Fibroblast of the aortic adventitia (primary cell): ENCODE data around the gene PIK3CG. TPM values are rescaled to one million over a fixed set of nuclear protein-coding genes. Genes with fewer than 3 reads are reported as not detected.

Experiments used
- DNase-seq: peaks from one replicate; pipeline ENCODE4 v3.0.0-alpha.2; 2010; ENCODE audit warnings: low read depth
- H3K4me3 ChIP-seq: 2 replicates; pipeline ENCODE4 v1.5.1; 2011; ENCODE audit warnings: low read depth, mild to moderate bottlenecking, control low read depth, low read length, moderate library complexity
- total RNA-seq: library from RNA; depleted of rRNA; stranded (reverse); fragments of >200 nt; gene quantifications from 2 replicates; pipeline ENCODE4 v1.2.3, GENCODE V29; 2012; ENCODE audit warnings: low replicate concordance
- TF ChIP-seq, protein P1 (sequence below): IDR thresholded peaks from 2 replicates; pipeline ENCODE4 v1.5.1; 2011; ENCODE audit warnings: mild to moderate bottlenecking, low read length, control low read depth, inconsistent platforms; ENCODE audit not compliant: insufficient read depth

PIK3CG gene
- total RNA-seq, 1 donor, result not detected

DNA sequence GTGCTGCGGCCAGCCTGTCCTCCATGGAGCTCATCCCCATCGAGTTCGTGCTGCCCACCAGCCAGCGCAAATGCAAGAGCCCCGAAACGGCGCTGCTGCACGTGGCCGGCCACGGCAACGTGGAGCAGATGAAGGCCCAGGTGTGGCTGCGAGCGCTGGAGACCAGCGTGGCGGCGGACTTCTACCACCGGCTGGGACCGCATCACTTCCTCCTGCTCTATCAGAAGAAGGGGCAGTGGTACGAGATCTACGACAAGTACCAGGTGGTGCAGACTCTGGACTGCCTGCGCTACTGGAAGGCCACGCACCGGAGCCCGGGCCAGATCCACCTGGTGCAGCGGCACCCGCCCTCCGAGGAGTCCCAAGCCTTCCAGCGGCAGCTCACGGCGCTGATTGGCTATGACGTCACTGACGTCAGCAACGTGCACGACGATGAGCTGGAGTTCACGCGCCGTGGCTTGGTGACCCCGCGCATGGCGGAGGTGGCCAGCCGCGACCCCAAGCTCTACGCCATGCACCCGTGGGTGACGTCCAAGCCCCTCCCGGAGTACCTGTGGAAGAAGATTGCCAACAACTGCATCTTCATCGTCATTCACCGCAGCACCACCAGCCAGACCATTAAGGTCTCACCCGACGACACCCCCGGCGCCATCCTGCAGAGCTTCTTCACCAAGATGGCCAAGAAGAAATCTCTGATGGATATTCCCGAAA lies 2.7 kb downstream of the PIK3CG start:
- DNase-seq, result no peak
- TF ChIP-seq, protein P1, sequence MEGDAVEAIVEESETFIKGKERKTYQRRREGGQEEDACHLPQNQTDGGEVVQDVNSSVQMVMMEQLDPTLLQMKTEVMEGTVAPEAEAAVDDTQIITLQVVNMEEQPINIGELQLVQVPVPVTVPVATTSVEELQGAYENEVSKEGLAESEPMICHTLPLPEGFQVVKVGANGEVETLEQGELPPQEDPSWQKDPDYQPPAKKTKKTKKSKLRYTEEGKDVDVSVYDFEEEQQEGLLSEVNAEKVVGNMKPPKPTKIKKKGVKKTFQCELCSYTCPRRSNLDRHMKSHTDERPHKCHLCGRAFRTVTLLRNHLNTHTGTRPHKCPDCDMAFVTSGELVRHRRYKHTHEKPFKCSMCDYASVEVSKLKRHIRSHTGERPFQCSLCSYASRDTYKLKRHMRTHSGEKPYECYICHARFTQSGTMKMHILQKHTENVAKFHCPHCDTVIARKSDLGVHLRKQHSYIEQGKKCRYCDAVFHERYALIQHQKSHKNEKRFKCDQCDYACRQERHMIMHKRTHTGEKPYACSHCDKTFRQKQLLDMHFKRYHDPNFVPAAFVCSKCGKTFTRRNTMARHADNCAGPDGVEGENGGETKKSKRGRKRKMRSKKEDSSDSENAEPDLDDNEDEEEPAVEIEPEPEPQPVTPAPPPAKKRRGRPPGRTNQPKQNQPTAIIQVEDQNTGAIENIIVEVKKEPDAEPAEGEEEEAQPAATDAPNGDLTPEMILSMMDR, result no peak
- H3K4me3 ChIP-seq, result no peak overlapping the region

DNA sequence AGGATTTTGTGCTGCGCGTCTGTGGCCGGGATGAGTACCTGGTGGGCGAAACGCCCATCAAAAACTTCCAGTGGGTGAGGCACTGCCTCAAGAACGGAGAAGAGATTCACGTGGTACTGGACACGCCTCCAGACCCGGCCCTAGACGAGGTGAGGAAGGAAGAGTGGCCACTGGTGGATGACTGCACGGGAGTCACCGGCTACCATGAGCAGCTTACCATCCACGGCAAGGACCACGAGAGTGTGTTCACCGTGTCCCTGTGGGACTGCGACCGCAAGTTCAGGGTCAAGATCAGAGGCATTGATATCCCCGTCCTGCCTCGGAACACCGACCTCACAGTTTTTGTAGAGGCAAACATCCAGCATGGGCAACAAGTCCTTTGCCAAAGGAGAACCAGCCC lies 3.3 kb downstream of the PIK3CG start:
- no peak overlapping the region for H3K4me3 ChIP-seq
- no peak for DNase-seq
- TF ChIP-seq, protein P1, result no peak

DNA sequence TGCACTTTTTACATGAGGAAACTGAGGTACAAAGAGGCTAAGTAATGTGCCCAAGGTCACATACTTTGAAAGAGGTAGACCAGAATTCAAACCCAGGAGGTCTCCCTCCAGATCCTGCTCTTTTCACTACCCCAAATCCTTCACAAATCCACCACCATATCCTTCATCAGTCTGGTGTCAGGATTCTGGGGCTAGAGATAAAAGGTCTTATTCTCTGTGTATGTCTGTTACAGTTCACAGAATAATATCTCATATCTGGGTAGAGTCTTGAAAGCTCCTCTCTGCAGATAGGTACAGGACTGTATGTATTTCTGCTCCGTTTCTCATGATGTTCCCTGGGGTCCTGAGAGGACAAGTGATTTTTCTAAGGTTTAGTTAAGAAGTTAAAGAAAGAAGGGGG lies 4.9 kb downstream of the PIK3CG start:
- TF ChIP-seq, protein P1, result no peak
- no peak overlapping the region for H3K4me3 ChIP-seq
- DNase-seq, result no peak

DNA sequence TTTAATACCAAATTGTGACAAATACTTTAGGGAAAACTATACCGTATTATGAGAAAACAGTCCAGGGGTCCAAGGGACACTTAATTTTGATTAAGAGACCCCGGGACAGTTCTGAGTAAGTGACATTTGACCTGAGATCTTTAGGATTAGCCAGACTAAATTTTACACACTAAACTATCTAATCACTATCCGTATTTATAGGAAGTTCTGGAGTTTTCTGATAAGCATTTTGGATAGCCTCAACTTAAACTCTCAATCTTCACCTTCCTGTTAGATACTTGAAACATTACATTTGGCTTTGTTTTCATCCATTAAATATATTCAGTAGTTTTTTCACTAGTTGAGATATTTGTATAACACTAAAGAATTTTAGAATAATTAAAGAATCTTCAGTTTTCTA lies 5.4 kb downstream of the PIK3CG start:
- no peak overlapping the region for H3K4me3 ChIP-seq
- no peak for DNase-seq
- TF ChIP-seq, protein P1, result no peak

DNA sequence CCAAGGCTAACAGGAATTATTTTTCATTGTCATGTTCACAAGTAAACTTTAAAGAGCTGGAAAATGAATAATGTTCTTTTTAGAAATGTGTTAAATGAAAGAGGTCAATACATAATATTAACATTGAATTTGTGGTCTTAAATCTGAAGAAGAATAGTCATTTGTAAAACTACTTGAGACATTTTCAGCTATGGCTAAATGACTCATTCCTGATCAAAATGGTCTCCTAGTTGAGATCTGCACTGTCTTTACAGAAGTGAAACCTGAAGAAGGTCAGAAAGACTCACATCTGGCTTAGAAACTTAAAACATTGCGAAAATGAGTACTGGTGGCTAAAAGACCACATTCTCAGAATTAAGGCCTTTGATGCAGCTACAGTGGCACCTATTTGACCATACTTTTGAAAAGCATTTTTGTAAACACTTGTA lies 5.9 kb downstream of the PIK3CG start:
- H3K4me3 ChIP-seq, result no peak overlapping the region
- TF ChIP-seq, protein P1, result no peak
- no peak for DNase-seq

DNA sequence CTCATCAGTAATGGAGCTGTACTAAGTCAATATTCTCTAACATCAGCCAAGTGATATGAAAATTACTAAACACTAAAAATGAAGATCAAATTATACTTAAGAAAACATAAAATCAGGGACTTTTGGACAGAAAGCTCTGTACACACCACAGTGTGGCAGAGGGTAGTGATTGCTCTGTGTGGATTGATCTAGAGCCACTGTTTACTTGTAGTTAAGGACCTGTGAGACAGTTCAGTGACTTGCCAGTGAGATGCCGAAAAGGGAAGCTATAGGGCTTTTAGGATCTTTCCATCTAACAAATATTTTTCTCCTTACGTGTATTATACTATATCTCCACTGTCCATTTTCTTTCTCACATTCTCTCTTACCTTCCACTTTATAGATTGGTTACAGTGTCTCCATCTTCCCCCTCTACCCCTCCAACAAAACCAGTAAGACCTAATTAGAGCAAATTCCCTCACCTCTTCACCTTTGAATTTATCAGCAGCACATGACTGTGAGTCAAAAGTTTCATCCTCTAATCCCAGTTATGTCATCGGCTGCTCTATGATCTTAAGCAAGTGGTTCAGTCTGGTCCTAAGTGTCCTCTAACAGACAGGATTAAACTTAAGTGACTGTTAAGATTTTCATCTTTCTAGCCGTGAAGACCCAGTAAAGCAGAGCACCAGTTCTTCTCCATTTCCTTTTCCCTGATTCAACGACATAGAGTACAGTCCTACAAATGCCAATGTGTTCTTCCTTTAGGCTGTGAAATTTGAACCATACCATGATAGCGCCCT lies 6.9 kb downstream of the PIK3CG start:
- TF ChIP-seq, protein P1, result no peak
- no peak overlapping the region for H3K4me3 ChIP-seq
- DNase-seq, result no peak
